IMR-90 (cell line): ENCODE data around the gene HAGH. TPM values are rescaled to one million over a fixed set of nuclear protein-coding genes. Genes with fewer than 3 reads are reported as not detected.

ENCODE experiments used
- ATAC-seq: fragments of 200-7000 bp; cut with Tn5 transposase; 2 replicates; pipeline ENCODE4 v1.9.1; 2020; ENCODE audit warnings: low read depth, mild to moderate bottlenecking, moderate library complexity
- BruUV-seq: library from RNA; stranded (reverse); fragments of 400-500 nt; replicated peaks from 2 replicates; lab custom pipeline; 2021; lab: Mats Ljungman, UMichigan
- CTCF ChIA-PET: fragments of 300-600 bp; formaldehyde crosslinking; extraction: SDS; loops from one replicate; lab custom pipeline; 2021; ENCODE audit warnings: antibody characterized with exemption; lab: Yijun Ruan, JAX
- POLR2A ChIA-PET: fragments of 300-600 bp; sonication (Branson Sonifier 250); formaldehyde crosslinking; loops from one replicate; lab custom pipeline; 2022; ENCODE audit warnings: antibody characterized with exemption; ENCODE audit not compliant: unreplicated experiment; lab: Charles Lee
- DNase-seq: peaks from one replicate; pipeline ENCODE4 v3.0.0; 2013
- H2AFZ ChIP-seq: replicated peaks from 2 replicates; pipeline ENCODE3; 2013; ENCODE audit warnings: low read length, mild to moderate bottlenecking; ENCODE audit not compliant: poor library complexity
- H2AK5ac ChIP-seq: 2 replicates; pipeline ENCODE4 v1.6.1; 2013; ENCODE audit warnings: low read depth, low read length, inconsistent platforms
- H2AK9ac ChIP-seq: replicated peaks from 2 replicates; pipeline ENCODE3; 2013; ENCODE audit warnings: mild to moderate bottlenecking, low read depth, low read length, moderate library complexity; ENCODE audit not compliant: poor library complexity
- H2BK120ac ChIP-seq: 2 replicates; pipeline ENCODE4 v1.6.1; 2013; ENCODE audit warnings: low read depth, low read length, inconsistent platforms
- H2BK15ac ChIP-seq: 3 replicates; pipeline ENCODE4 v1.6.1; 2013; ENCODE audit warnings: low read depth, low read length, inconsistent platforms
- H2BK20ac ChIP-seq: 2 replicates; pipeline ENCODE4 v1.6.1; 2013; ENCODE audit warnings: low read depth, mild to moderate bottlenecking, inconsistent platforms, low read length, moderate library complexity
- H2BK5ac ChIP-seq: 2 replicates; pipeline ENCODE4 v1.6.1; 2013; ENCODE audit warnings: mild to moderate bottlenecking, low read depth, low read length, inconsistent platforms; ENCODE audit not compliant: poor library complexity, severe bottlenecking
- H3K14ac ChIP-seq: replicated peaks from 2 replicates; pipeline ENCODE4 v1.6.1; 2013; ENCODE audit warnings: low read depth, low read length, inconsistent platforms
- H3K18ac ChIP-seq: 2 replicates; pipeline ENCODE4 v1.6.1; 2013; ENCODE audit warnings: low read depth, low read length, control low read depth
- H3K23ac ChIP-seq: 2 replicates; pipeline ENCODE4 v1.6.1; 2013; ENCODE audit warnings: low read depth, low read length, inconsistent platforms
- H3K27ac ChIP-seq: 2 replicates; pipeline ENCODE4 v1.5.1; 2013; ENCODE audit warnings: mild to moderate bottlenecking, control low read depth, low read length; ENCODE audit not compliant: insufficient read depth
- H3K27me3 ChIP-seq: 2 replicates; pipeline ENCODE4 v1.6.1; 2013; ENCODE audit warnings: low read length; ENCODE audit not compliant: control insufficient read depth, insufficient read depth
- H3K36me3 ChIP-seq: 2 replicates; pipeline ENCODE4 v1.6.1; 2013; ENCODE audit warnings: low read length, mixed read lengths; ENCODE audit not compliant: control insufficient read depth, insufficient read depth
- H3K4ac ChIP-seq: 2 replicates; pipeline ENCODE4 v1.6.1; 2013; ENCODE audit warnings: low read depth, low read length, inconsistent platforms
- H3K4me1 ChIP-seq: 2 replicates; pipeline ENCODE4 v1.6.1; 2013; ENCODE audit warnings: low read length, mixed read lengths; ENCODE audit not compliant: control insufficient read depth, insufficient read depth
- H3K4me2 ChIP-seq: 2 replicates; pipeline ENCODE4 v1.6.1; 2013; ENCODE audit warnings: low read depth, mild to moderate bottlenecking, control low read depth, low read length, moderate library complexity
- H3K4me3 ChIP-seq: 2 replicates; pipeline ENCODE4 v1.5.1; 2013; ENCODE audit warnings: low read depth, mild to moderate bottlenecking, control low read depth, low read length, moderate library complexity; ENCODE audit not compliant: insufficient read depth
- H3K56ac ChIP-seq: 2 replicates; pipeline ENCODE4 v1.6.1; 2013; ENCODE audit warnings: low read length, inconsistent platforms; ENCODE audit not compliant: insufficient read depth; ENCODE audit errors: extremely low read depth
- H3K79me1 ChIP-seq, 2 experiments: 2 replicates each; pipeline ENCODE4 v1.6.1; 2013; ENCODE audit warnings: low read length in 2 of 2, inconsistent platforms in 1 of 2, low read depth in 1 of 2
- H3K9ac ChIP-seq: 2 replicates; pipeline ENCODE4 v1.6.1; 2013; ENCODE audit warnings: low read depth, low read length, control low read depth
- H3K9me1 ChIP-seq: 2 replicates; pipeline ENCODE4 v1.6.1; 2013; ENCODE audit warnings: low read length, inconsistent platforms; ENCODE audit not compliant: insufficient read depth
- H3K9me3 ChIP-seq: 2 replicates; pipeline ENCODE4 v1.6.1; 2013; ENCODE audit warnings: low read length; ENCODE audit not compliant: control insufficient read depth, insufficient read depth
- H4K20me1 ChIP-seq: 2 replicates; pipeline ENCODE4 v1.6.1; 2013; ENCODE audit warnings: low read length, inconsistent platforms; ENCODE audit not compliant: insufficient read depth
- H4K5ac ChIP-seq: 2 replicates; pipeline ENCODE4 v1.6.1; 2013; ENCODE audit warnings: mild to moderate bottlenecking, low read depth, low read length, control low read depth
- H4K8ac ChIP-seq, 2 experiments: 2 replicates each; pipeline ENCODE4 v1.6.1; 2013; ENCODE audit warnings: low read depth in 2 of 2, low read length in 2 of 2, control low read depth in 1 of 2, inconsistent platforms in 1 of 2
- H4K91ac ChIP-seq: 2 replicates; pipeline ENCODE4 v1.6.1; 2013; ENCODE audit warnings: low read depth, low read length, inconsistent platforms; ENCODE audit not compliant: insufficient read depth
- MAZ ChIP-seq: IDR thresholded peaks from 2 replicates; pipeline ENCODE4 v1.6.1; 2012; ENCODE audit warnings: low read depth, mild to moderate bottlenecking, low read length, improper control_type of control experiment, moderate library complexity, borderline replicate concordance
- MXI1 ChIP-seq: IDR thresholded peaks from 2 replicates; pipeline ENCODE4 v1.6.1; 2012; ENCODE audit warnings: low read depth, mild to moderate bottlenecking, low read length, moderate library complexity, borderline replicate concordance
- RFX5 ChIP-seq: IDR thresholded peaks from 2 replicates; pipeline ENCODE4 v1.8.0; 2012; ENCODE audit warnings: low read depth, mild to moderate bottlenecking, low read length, moderate library complexity
- WGBS, 2 experiments: methylation state at CpG; one replicate each; pipeline versions ENCODE4 v1.1.5 to v1.1.7; 2013; ENCODE audit warnings: missing lambda C conversion rate in 2 of 2; ENCODE audit not compliant: insufficient read length in 1 of 2; ENCODE audit errors: extremely low coverage in 2 of 2; 5-methylcytosine and 5-hydroxymethylcytosine counted together
- dilution Hi-C: fragments of 300-500 bp; cut with HindIII; formaldehyde crosslinking; loops from one replicate; pipeline ENCODE4 v1.14.3; 2018; ENCODE audit warnings: low sequenced_read_pairs; ENCODE audit not compliant: unreplicated experiment
- in situ Hi-C: fragments of 300-500 bp; cut with MboI; formaldehyde crosslinking; loops from 3 replicates; pipeline ENCODE4 v1.14.3; 2019; ENCODE audit warnings: low sequenced_read_pairs, inconsistent platforms, mixed read lengths
- intact Hi-C: fragments of 100-400 bp; cut with micrococcal nuclease; formaldehyde crosslinking; loops from 2 replicates; pipeline ENCODE4 v1.10.0; 2022
- polyA plus RNA-seq, 3 experiments: library from polyadenylated mRNA; depleted of rRNA; stranded (reverse); fragments of >200 nt; gene quantifications; 2 replicates each; pipeline ENCODE4 v1.2.3, GENCODE V29; 2012; ENCODE audit warnings: low replicate concordance in 1 of 3
- total RNA-seq: library from RNA; depleted of rRNA; stranded (reverse); fragments of >200 nt; gene quantifications from 2 replicates; pipeline ENCODE4 v1.2.3, GENCODE V29; 2012

The HAGH gene
- total and polyA plus RNA-seq, 2 of the 4 experiments (the other 2 are of a cell fraction) = 30.8 to 52.2 TPM

DNA sequence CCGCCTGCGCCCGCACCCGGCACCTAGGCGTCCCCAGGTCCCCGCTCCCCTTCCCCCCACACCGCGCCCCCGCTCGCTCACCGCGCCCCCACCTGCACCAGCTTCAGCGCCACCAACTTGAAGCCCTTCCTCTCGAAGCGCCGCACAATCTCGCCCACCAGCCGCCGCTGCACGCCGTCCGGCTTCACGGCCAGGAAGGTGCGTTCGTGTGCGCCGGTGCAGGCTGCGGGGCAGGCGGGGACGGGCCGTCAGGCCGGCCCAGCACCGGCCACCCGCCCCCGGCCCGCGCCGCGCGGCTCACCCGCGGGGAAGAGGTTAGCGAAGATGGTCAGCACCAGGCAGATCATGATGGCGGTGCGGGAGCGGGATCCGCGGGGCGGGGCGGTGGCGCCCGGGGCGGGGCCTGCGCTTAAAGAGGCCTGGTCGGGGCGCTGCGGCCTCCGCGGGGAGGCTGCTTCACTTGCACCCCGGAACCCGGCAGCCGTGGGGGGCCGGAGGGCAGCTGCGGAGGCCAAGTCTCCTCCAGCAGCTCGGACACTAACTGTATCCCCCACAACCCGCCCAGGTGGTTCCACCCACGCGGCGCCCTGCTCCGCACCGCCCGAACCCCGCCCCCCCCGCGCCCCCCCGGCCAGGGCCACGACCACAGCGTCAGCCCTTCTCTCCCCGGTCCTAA is 55.3 kb downstream of the HAGH start, which contains the start of gene NME3:
NME3 (minus strand) TSS at position 356 of the 676 bp plus-strand sequence; CDS start at position 347, 9 bp downstream.
- H3K9me3 ChIP-seq = no peaks in the 10 kb centered on the region
- no TSS peak for BruUV-seq
- peak within 1 kb of the TSS; percentile 94 for H2AK9ac ChIP-seq
- H2BK15ac ChIP-seq = no peak within 1 kb of the TSS
- no peak within 1 kb of the TSS for H2BK120ac ChIP-seq
- H3K27ac ChIP-seq = peak within 1 kb of the TSS; percentile 85
- H3K79me1 ChIP-seq = peaks cover 12 to 49% of the 10 kb centered on the region in 2 experiments
- DNase-seq (peak; percentile 56), ATAC-seq (peak; percentile 69)
- H3K4me2 ChIP-seq = peak within 1 kb of the TSS; percentile 90
- peaks cover 28% of the 10 kb centered on the region for H4K20me1 ChIP-seq
- H3K4me1 ChIP-seq = peaks cover 13% of the 10 kb centered on the region
- peak within 1 kb of the TSS; percentile 93 for H2AK5ac ChIP-seq
- no peak for TF ChIP-seq RFX5
- peak; percentile 17; the same call in 1 of the 2 replicates for TF ChIP-seq MXI1
- TF ChIP-seq MAZ = peak; percentile 27; the same call in 1 of the 2 replicates
- ChIA-PET CTCF (no interaction called here), POLR2A (no interaction called here)
- H2BK5ac ChIP-seq = peak within 1 kb of the TSS; percentile 77
- H3K9me1 ChIP-seq = 0 out of 2 replicates have a peak, but pooled peaks cover 3% of the 10 kb centered on the region
- peak within 1 kb of the TSS; percentile 53; the same call in 1 of the 2 replicates for H4K5ac ChIP-seq
- H3K9ac ChIP-seq = peak within 1 kb of the TSS; percentile 88
- H2BK20ac ChIP-seq = no peak within 1 kb of the TSS
- in situ Hi-C loops (no loop called here), dilution Hi-C loops (no loop called here), intact Hi-C loops (no loop called here)
- H4K91ac ChIP-seq = peak within 1 kb of the TSS; percentile 23; the same call in 1 of the 2 replicates
- no peak within 1 kb of the TSS for H3K14ac ChIP-seq
- H3K23ac ChIP-seq = peak within 1 kb of the TSS; percentile 10
- H3K18ac ChIP-seq = no peak within 1 kb of the TSS
- WGBS, 2 experiments = 0% methylated on average over 24 of the region's 79 CpGs; no CpG with 5 or more reads in 1 of the 2 experiments
- H3K36me3 ChIP-seq = peaks cover 33% of the 10 kb centered on the region
- H3K4ac ChIP-seq = peak within 1 kb of the TSS; percentile 85
- H4K8ac ChIP-seq = peak within 1 kb of the TSS; percentile 61 to 92; a peak in 3 of 4 replicates
- peak within 1 kb of the TSS; percentile 93 for H3K4me3 ChIP-seq
- H2AFZ ChIP-seq = peak within 1 kb of the TSS; percentile 94
- H3K56ac ChIP-seq = 0 out of 2 replicates have a peak within 1 kb of the TSS, but pooled peaks have one; percentile 10
- no peaks in the 10 kb centered on the region for H3K27me3 ChIP-seq
